Suprapubic skin (tissue), 4 donors: Measurements from ENCODE around the gene UEVLD. TPM values are rescaled to one million over a fixed set of nuclear protein-coding genes. Genes with fewer than 3 reads are reported as not detected.

Source experiments
- DNase-seq, 2 donors: peaks; one replicate each; pipeline ENCODE4 v3.0.0-alpha.2; 2019; ENCODE audit warnings: low spot score in 2 of 2
- H3K27ac ChIP-seq: fragments of 200-600 bp; sonication (generic); one replicate; pipeline ENCODE4 v1.5.1; 2019
- H3K27me3 ChIP-seq: fragments of 200-600 bp; sonication (generic); one replicate; pipeline ENCODE4 v1.5.1; 2019
- H3K36me3 ChIP-seq: fragments of 200-600 bp; sonication (generic); one replicate; pipeline ENCODE4 v1.5.1; 2019
- H3K4me1 ChIP-seq: fragments of 200-600 bp; sonication (generic); one replicate; pipeline ENCODE4 v1.5.1; 2019
- H3K4me3 ChIP-seq: fragments of 200-600 bp; sonication (generic); one replicate; pipeline ENCODE4 v1.5.1; 2019; ENCODE audit warnings: mild to moderate bottlenecking
- H3K9me3 ChIP-seq: fragments of 200-600 bp; sonication (generic); one replicate; pipeline ENCODE4 v1.5.1; 2019
- EP300 ChIP-seq: sonication (generic); formaldehyde crosslinking; IDR thresholded peaks from one replicate; pipeline ENCODE4 v1.6.1; 2017; ENCODE audit warnings: antibody characterized with exemption
- POLR2A ChIP-seq, 2 donors: fragments of 450-650 bp; IDR thresholded peaks; one replicate each; pipeline ENCODE4 v1.6.1; 2017; ENCODE audit warnings: antibody characterized with exemption in 2 of 2, mild to moderate bottlenecking in 2 of 2, moderate library complexity in 2 of 2
- POLR2AphosphoS5 ChIP-seq, 3 donors: sonication (generic); formaldehyde crosslinking; IDR thresholded peaks; one replicate each; pipeline ENCODE4 v1.6.1; 2017; ENCODE audit warnings: antibody characterized with exemption in 3 of 3
- whole genome bisulfite sequencing: methylation state at CpG from one replicate; pipeline ENCODE4 v1.1.5; 2018; 5-methylcytosine and 5-hydroxymethylcytosine counted together
- total RNA-seq, 4 donors: library from RNA; depleted of rRNA; stranded (reverse); fragments of >200 nt; gene quantifications; one replicate each; pipeline ENCODE4 v1.1.0, GENCODE V29; 2016
- TF ChIP-seq, protein P1 (sequence below), 2 donors: fragments of 200-600 bp in 1 of 2; fragments of 450-650 bp in 1 of 2; sonication (generic) in 1 of 2; IDR thresholded peaks; one replicate each; pipeline ENCODE4 v1.5.1; 2016 to 2019; ENCODE audit warnings: antibody characterized with exemption in 2 of 2, mild to moderate bottlenecking in 1 of 2, moderate library complexity in 1 of 2

The UEVLD gene
- total RNA-seq, 4 donors from 2014 or later, result 24.1 to 46.1 (median 32.8) TPM

DNA sequence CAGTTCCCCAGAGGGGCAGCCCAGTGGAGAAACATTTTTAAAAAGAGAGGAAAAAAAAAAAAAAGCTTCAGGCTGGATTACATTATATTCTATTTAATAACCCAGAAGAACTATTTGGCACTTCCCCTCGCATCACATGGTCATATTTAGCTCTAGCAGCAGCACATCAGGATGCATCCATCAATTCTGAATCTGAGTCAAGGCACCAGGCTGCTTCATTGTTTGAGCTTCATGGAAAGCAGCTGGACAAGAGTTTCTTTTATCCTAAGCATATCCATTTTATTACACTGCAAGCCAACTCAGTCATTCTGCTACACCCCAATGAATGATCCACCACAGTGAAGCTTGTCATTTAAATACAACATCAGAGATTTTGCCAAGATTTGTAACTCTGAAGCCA lies 35.6 kb upstream of the UEVLD start:
- peaks cover 9% of the 10 kb centered on the region for H3K4me1 ChIP-seq
- no peaks in the 10 kb centered on the region for H3K9me3 ChIP-seq
- H3K27me3 ChIP-seq, result no peaks in the 10 kb centered on the region
- H3K36me3 ChIP-seq, result no peaks in the 10 kb centered on the region
- TF ChIP-seq, protein P1, sequence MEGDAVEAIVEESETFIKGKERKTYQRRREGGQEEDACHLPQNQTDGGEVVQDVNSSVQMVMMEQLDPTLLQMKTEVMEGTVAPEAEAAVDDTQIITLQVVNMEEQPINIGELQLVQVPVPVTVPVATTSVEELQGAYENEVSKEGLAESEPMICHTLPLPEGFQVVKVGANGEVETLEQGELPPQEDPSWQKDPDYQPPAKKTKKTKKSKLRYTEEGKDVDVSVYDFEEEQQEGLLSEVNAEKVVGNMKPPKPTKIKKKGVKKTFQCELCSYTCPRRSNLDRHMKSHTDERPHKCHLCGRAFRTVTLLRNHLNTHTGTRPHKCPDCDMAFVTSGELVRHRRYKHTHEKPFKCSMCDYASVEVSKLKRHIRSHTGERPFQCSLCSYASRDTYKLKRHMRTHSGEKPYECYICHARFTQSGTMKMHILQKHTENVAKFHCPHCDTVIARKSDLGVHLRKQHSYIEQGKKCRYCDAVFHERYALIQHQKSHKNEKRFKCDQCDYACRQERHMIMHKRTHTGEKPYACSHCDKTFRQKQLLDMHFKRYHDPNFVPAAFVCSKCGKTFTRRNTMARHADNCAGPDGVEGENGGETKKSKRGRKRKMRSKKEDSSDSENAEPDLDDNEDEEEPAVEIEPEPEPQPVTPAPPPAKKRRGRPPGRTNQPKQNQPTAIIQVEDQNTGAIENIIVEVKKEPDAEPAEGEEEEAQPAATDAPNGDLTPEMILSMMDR (IDR thresholded peaks at IDR 0.05), result no peak
- no peak for TF ChIP-seq POLR2AphosphoS5 (IDR thresholded peaks at IDR 0.05)
- TF ChIP-seq EP300, result no peak
- TF ChIP-seq POLR2A (IDR thresholded peaks at IDR 0.05), result no peak
- DNase-seq, result no peak
- no peak overlapping the region for H3K4me3 ChIP-seq
- 66% methylated on average over 1 of the region's 1 CpG for WGBS
- H3K27ac ChIP-seq, result no peak overlapping the region

DNA sequence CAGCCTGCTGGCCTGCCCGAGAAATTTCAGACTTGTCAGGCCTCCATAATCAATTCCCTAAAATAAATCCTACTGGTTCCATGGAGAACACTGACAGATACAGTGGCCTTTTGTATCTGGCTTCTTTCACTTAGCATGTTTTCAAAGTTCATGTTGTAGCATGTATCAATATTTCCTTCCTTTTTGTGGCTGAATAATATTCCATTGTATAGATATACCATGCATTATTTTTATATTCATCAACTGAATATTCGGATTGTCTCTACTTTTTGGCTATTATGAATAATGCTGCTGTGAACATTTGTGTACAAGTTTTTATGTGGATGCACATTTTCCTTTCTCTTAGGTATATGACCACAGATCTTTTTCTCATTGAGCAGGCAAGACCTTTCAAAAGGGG lies 35.2 kb upstream of the UEVLD start:
- H3K27me3 ChIP-seq, result no peaks in the 10 kb centered on the region
- no peaks in the 10 kb centered on the region for H3K9me3 ChIP-seq
- no peak for TF ChIP-seq EP300
- TF ChIP-seq, protein P1 (IDR thresholded peaks at IDR 0.05), result no peak
- no peaks in the 10 kb centered on the region for H3K36me3 ChIP-seq
- no peak for DNase-seq
- peaks cover 13% of the 10 kb centered on the region for H3K4me1 ChIP-seq
- 95% methylated on average over 2 of the region's 2 CpGs for WGBS
- H3K27ac ChIP-seq, result no peak overlapping the region
- no peak overlapping the region for H3K4me3 ChIP-seq

DNA sequence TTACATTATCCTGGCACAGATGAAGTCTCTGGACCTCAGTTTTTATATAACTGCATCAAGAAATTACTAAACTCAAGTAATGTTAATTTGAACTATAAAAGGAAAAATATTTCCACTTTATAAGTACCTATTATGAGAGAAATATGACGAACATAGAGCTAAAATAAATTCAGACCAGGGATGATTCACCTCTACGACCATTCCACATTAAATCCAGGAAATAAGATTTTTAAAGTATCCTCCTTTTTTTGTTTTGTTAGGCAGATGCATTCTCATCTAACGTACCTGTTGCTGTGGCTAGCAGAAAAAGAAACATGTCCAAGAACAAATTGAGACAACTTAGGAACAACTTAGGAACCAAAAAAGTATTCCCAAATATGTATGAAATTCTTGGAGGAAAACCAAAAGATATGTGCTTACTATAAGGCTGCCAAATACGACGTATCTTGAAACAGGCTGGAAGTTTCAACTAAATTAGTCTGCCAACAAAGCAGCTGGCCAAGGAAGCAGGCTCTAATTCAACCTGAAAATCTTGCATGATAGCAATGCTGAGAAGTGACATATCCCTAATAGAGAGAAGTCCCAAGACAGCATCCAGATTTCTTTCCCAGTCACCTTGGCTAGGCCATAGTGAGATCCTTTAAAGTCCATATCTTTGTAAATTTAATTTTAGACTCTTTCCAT lies 29.9 kb upstream of the UEVLD start:
- no peak for DNase-seq
- Histone ChIP-seq H3K4me1 (peaks cover 26% of the 10 kb centered on the region), H3K27ac (no peak overlapping the region), H3K9me3 (no peaks in the 10 kb centered on the region), H3K4me3 (no peak overlapping the region), H3K36me3 (peaks cover 22% of the 10 kb centered on the region), H3K27me3 (no peaks in the 10 kb centered on the region)
- no peak for TF ChIP-seq EP300
- no peak for TF ChIP-seq POLR2A (IDR thresholded peaks at IDR 0.05)
- TF ChIP-seq POLR2AphosphoS5 (IDR thresholded peaks at IDR 0.05), result no peak
- TF ChIP-seq, protein P1 (IDR thresholded peaks at IDR 0.05), result no peak
- 14% methylated on average over 5 of the region's 5 CpGs for WGBS

DNA sequence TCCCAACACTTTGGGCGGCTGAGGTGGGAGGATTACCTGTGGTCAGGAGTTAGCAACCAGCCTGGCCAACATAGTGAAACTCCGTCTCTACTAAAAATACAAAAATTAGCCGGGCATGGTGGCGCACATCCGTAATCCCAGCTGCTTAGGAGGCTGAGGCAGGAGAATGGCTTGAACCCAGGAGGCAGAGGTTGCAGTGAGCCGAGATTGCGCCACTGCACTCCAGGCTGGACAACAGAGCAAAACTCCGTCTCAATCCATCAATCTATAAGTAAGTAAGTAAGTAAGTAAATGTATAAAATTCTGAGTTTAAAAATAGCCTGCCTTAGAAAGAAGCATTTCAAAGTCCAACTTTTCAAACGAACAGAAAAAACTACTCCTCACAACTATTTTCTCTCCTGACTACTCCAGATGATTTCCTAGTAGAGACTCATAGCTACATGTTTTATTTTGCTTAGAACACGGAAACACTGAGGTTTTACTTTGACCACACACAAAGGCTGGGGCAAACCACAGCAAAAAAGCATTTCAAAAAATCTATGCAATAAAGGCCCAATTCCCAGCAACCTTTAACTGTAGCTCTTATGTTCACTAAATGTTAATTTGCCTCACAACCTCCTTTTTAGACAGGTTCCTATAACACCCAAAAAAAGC lies 29.3 kb upstream of the UEVLD start:
- Histone ChIP-seq H3K27ac (no peak overlapping the region), H3K36me3 (peaks cover 27% of the 10 kb centered on the region), H3K4me1 (peaks cover 26% of the 10 kb centered on the region), H3K9me3 (no peaks in the 10 kb centered on the region), H3K27me3 (no peaks in the 10 kb centered on the region), H3K4me3 (no peak overlapping the region)
- DNase-seq, result no peak
- TF ChIP-seq POLR2AphosphoS5 (IDR thresholded peaks at IDR 0.05) (no peak), POLR2A (IDR thresholded peaks at IDR 0.05) (no peak), EP300 (no peak)
- TF ChIP-seq, protein P1 (IDR thresholded peaks at IDR 0.05), result no peak
- 73% methylated on average over 10 of the region's 10 CpGs for WGBS

DNA sequence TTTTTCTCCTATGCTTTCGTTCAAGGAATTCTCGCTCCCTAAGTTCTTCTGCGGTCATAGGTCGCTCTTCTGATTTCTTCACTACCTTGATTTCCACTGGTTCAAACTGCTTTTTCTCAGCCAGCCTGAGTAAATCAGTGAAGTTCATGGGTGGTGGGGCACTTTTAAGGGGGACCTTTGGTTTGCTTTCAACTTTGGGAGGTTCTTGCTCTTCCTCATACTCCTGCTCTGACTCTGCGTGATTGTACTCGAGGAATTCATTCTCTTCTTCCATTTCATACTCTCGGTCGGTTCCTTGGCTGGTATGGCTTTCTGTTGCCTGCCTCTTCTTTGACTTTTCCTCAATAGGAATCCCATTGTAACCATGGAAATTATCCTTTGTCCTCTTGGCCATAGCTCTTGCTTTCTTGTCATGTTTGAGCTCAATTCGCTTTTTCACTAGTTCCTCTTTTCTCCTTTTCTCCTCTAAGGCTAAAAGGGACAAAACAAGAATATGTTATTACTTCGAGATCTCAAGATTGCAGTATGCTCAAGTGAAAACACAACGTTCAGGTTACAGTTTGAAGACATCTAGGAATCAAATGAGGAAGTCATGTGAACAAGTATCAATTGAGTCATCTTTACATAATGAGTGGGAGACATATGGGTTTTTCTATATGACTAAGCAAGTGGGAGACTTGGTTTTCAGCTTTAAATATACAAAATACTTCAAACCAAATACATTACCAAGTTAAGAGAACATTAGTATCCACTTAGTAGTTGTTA lies 27.3 kb upstream of the UEVLD start:
- Histone ChIP-seq H3K4me3 (no peak overlapping the region), H3K27ac (no peak overlapping the region), H3K9me3 (no peaks in the 10 kb centered on the region), H3K36me3 (peaks cover 40% of the 10 kb centered on the region), H3K27me3 (no peaks in the 10 kb centered on the region), H3K4me1 (peaks cover 24% of the 10 kb centered on the region)
- 89% methylated on average over 11 of the region's 11 CpGs for WGBS
- TF ChIP-seq, protein P1 (IDR thresholded peaks at IDR 0.05), result no peak
- no peak for DNase-seq
